ENCODE results near the gene CYS1.

GRCh38 chr2:10096641-10097040, 16.4 kb upstream of the CYS1 start:
- TF ChIP-seq CTCF (IDR thresholded peaks at IDR 0.05; ENCODE audit: low read depth, low read length) (no peak), POLR2A (IDR thresholded peaks at IDR 0.05; ENCODE audit: extremely low read depth, insufficient read length) (no peak), MYC (IDR thresholded peaks at IDR 0.05; ENCODE audit: low read depth, low read length) (no peak)

All from NB4 (cell line).